K562 (cell line): ENCODE data around the gene NENF. TPM values are rescaled to one million over a fixed set of nuclear protein-coding genes. Genes with fewer than 3 reads are reported as not detected.

Source experiments
- ATAC-seq: fragments of 200-7000 bp; cut with Tn5 transposase; 3 replicates; pipeline ENCODE4 v1.9.1; 2020; ENCODE audit warnings: moderate library complexity
- BruUV-seq: library from RNA; stranded (reverse); fragments of 400-500 nt; replicated peaks from 2 replicates; lab custom pipeline; 2021; lab: Mats Ljungman, UMichigan
- CTCF ChIA-PET: fragments of 300-600 bp; formaldehyde crosslinking; extraction: SDS; loops from one replicate; lab custom pipeline; 2021; ENCODE audit warnings: low intra/inter-chr PET ratio; lab: Yijun Ruan, JAX
- POLR2A ChIA-PET: fragments of 300-600, 350-650 bp; sonication (Branson Sonifier 250); formaldehyde crosslinking; extraction: SDS; loops from one replicate; lab custom pipeline; 2021; ENCODE audit warnings: antibody characterized with exemption, inconsistent platforms; lab: Yijun Ruan, JAX
- DNase-seq, 4 experiments: peaks; one replicate each; pipeline versions ENCODE4 v3.0.0 to v3.0.0-alpha.2; 2011 to 2018; ENCODE audit warnings: low spot score in 3 of 4, mixed read lengths in 3 of 4; ENCODE audit errors: extremely low read depth in 1 of 4
- FAIRE-seq: peaks from 2 replicates; lab custom pipeline; 2011; peaks lifted over from hg19 to GRCh38; lab: Jason Lieb, UNC
- H2AFZ ChIP-seq: 2 replicates; pipeline ENCODE4 v1.6.0; 2011; ENCODE audit warnings: low read depth, low read length, control low read depth, inconsistent platforms
- H3K27ac ChIP-seq: fragments of 200-600 bp; 3 replicates; pipeline ENCODE4 v1.8.0; 2011; ENCODE audit warnings: low read depth, mild to moderate bottlenecking, control low read depth, inconsistent platforms, low read length, moderate library complexity, mixed read lengths; ENCODE audit errors: extremely low read depth
- H3K27me3 ChIP-seq, 2 experiments: fragments of 300-600 bp in 1 of 2; 2 replicates in 1 of 2; 3 replicates in 1 of 2; pipeline versions ENCODE4 v1.6.0 to v1.8.0; 2011; ENCODE audit warnings: inconsistent platforms in 2 of 2, low read length in 2 of 2, mild to moderate bottlenecking in 1 of 2, mixed read lengths in 1 of 2, moderate library complexity in 1 of 2; ENCODE audit not compliant: control insufficient read depth in 2 of 2, insufficient read depth in 2 of 2
- H3K36me3 ChIP-seq: fragments of 300-600 bp; 3 replicates; pipeline ENCODE4 v1.8.0; 2011; ENCODE audit warnings: mild to moderate bottlenecking, low read length, inconsistent platforms; ENCODE audit not compliant: control insufficient read depth, insufficient read depth
- H3K4me1 ChIP-seq, 2 experiments: fragments of 200-600 bp in 1 of 2; replicated peaks in 1 of 2; 2 replicates in 1 of 2; 3 replicates in 1 of 2; pipeline versions ENCODE4 v1.5.1 to v1.8.0; 2011; ENCODE audit warnings: inconsistent platforms in 2 of 2, low read length in 2 of 2, mild to moderate bottlenecking in 1 of 2, mixed read lengths in 1 of 2, moderate library complexity in 1 of 2; ENCODE audit not compliant: control insufficient read depth in 2 of 2, insufficient read depth in 2 of 2
- H3K4me2 ChIP-seq: 2 replicates; pipeline ENCODE4 v1.6.1; 2011; ENCODE audit warnings: low read length, control low read depth, inconsistent platforms, mixed read lengths; ENCODE audit not compliant: insufficient read depth
- H3K4me3 ChIP-seq: fragments of 200-600 bp; sonication (generic), shearing (Covaris generic); 2 replicates; pipeline ENCODE4 v1.5.1; 2016; ENCODE audit warnings: control low read depth, inconsistent platforms
- H3K79me2 ChIP-seq: fragments of 200-600 bp; 3 replicates; pipeline ENCODE4 v1.8.0; 2011; ENCODE audit warnings: low read length, inconsistent platforms; ENCODE audit not compliant: control insufficient read depth, insufficient read depth
- H3K9ac ChIP-seq, 2 experiments: 2 replicates each; pipeline versions ENCODE4 v1.6.0 to v1.6.1; 2011; ENCODE audit warnings: low read depth in 2 of 2, low read length in 2 of 2, control low read depth in 1 of 2, inconsistent platforms in 1 of 2, mild to moderate bottlenecking in 1 of 2, mixed read lengths in 1 of 2; ENCODE audit not compliant: insufficient read depth in 1 of 2
- H3K9me1 ChIP-seq: one replicate; pipeline ENCODE4 v1.6.0; 2011; ENCODE audit warnings: inconsistent platforms, mild to moderate bottlenecking, low read length, moderate library complexity; ENCODE audit not compliant: control insufficient read depth, insufficient read depth
- H3K9me3 ChIP-seq: replicated peaks from 2 replicates; pipeline ENCODE4 v1.5.1; 2011; ENCODE audit warnings: low read depth, low read length, inconsistent platforms; ENCODE audit not compliant: control insufficient read depth, insufficient read depth
- H4K20me1 ChIP-seq: replicated peaks from 2 replicates; pipeline ENCODE4 v1.6.1; 2011; ENCODE audit warnings: low read length, inconsistent platforms, mixed read lengths; ENCODE audit not compliant: control insufficient read depth, insufficient read depth
- DDX20 ChIP-seq: fragments of 450-650 bp; IDR thresholded peaks from 2 replicates; pipeline ENCODE4 v1.6.1; 2016; ENCODE audit warnings: missing genetic modification characterization, low read depth, mild to moderate bottlenecking, missing compliant biosample characterization, moderate library complexity
- E2F4 ChIP-seq: sonication (generic); formaldehyde crosslinking; IDR thresholded peaks from 2 replicates; pipeline ENCODE4 v1.8.0; 2022; ENCODE audit warnings: mild to moderate bottlenecking, low read depth, missing genetic modification reagents
- HEY1 ChIP-seq: fragments of 250-450 bp; sonication (Bioruptor Pico); IDR thresholded peaks from 2 replicates; pipeline ENCODE4 v1.5.0; 2020; ENCODE audit warnings: mild to moderate bottlenecking, moderate library complexity, borderline replicate concordance
- HNRNPK ChIP-seq: fragments of 200-400 bp; formaldehyde crosslinking; IDR thresholded peaks from one replicate; pipeline ENCODE4 v1.6.1; 2018; ENCODE audit warnings: mild to moderate bottlenecking, low read depth, low read length; ENCODE audit not compliant: poor library complexity, severe bottlenecking
- MCM2 ChIP-seq: fragments of 450-650 bp; IDR thresholded peaks from 2 replicates; pipeline ENCODE4 v1.6.1; 2017; ENCODE audit warnings: low read depth, mild to moderate bottlenecking
- NR1H2 ChIP-seq: sonication (generic); formaldehyde crosslinking; IDR thresholded peaks from 2 replicates; pipeline ENCODE4 v1.4.0; 2020; ENCODE audit warnings: mild to moderate bottlenecking, missing genetic modification reagents
- PKNOX1 ChIP-seq: fragments of 450-650 bp; IDR thresholded peaks from 2 replicates; pipeline ENCODE4 v1.6.1; 2016
- RBM39 ChIP-seq: fragments of 200-400 bp; formaldehyde crosslinking; optimal IDR thresholded peaks from 2 replicates; pipeline ENCODE3; 2018; ENCODE audit warnings: low read depth, low read length
- RFX5 ChIP-seq: IDR thresholded peaks from 2 replicates; pipeline ENCODE4 v1.6.1; 2011; ENCODE audit warnings: low read depth, mild to moderate bottlenecking, improper control_type of control experiment, low read length
- SP2 ChIP-seq: IDR thresholded peaks from 2 replicates; pipeline ENCODE4 v1.6.1; 2011; ENCODE audit warnings: mild to moderate bottlenecking, low read depth, low read length, moderate library complexity; ENCODE audit not compliant: poor library complexity, severe bottlenecking; ENCODE audit errors: extremely low read depth
- ZBED1 ChIP-seq: IDR thresholded peaks from 2 replicates; pipeline ENCODE4 v1.6.1; 2014
- ZFX ChIP-seq: sonication (generic); formaldehyde crosslinking; IDR thresholded peaks from 2 replicates; pipeline ENCODE4 v1.8.0; 2022; ENCODE audit warnings: mild to moderate bottlenecking, missing genetic modification reagents, moderate library complexity
- ZNF274 ChIP-seq: IDR thresholded peaks from 2 replicates; pipeline ENCODE4 v1.6.1; 2011; ENCODE audit warnings: low read depth, mild to moderate bottlenecking, low read length, moderate library complexity, borderline replicate concordance
- ZNF740 ChIP-seq, 3 experiments: fragments of 200-800 bp in 1 of 3; sonication (Bioruptor generic) in 1 of 3; sonication (generic) in 1 of 3; formaldehyde crosslinking in 1 of 3; IDR thresholded peaks; 2 replicates each; pipeline versions ENCODE4 v1.6.1 to v1.8.0; 2016 to 2022; ENCODE audit warnings: mild to moderate bottlenecking in 2 of 3, missing compliant biosample characterization in 2 of 3, missing genetic modification characterization in 2 of 3, missing genetic modification reagents in 1 of 3
- ZNF764 ChIP-seq: fragments of 250-450 bp; sonication (Bioruptor Pico); IDR thresholded peaks from 2 replicates; pipeline ENCODE4 v1.4.0; 2020; ENCODE audit warnings: low read depth, mild to moderate bottlenecking, moderate library complexity
- WGBS: fragments of 100-300 bp; shearing (Covaris generic); methylation state at CpG from one replicate; pipeline ENCODE4 v1.1.6; 2016; ENCODE audit warnings: low coverage, mixed read lengths; ENCODE audit not compliant: insufficient coverage; ENCODE audit errors: missing lambda C conversion rate; 5-methylcytosine and 5-hydroxymethylcytosine counted together
- in situ Hi-C: fragments of 300-500 bp; cut with MboI; formaldehyde crosslinking; loops from 4 replicates; pipeline ENCODE4 v1.15.0; 2018; ENCODE audit warnings: inconsistent platforms, mixed read lengths
- intact Hi-C: fragments of 100-400 bp; cut with micrococcal nuclease; formaldehyde crosslinking; loops from 2 replicates; pipeline ENCODE4 v1.14.2; 2022
- polyA plus RNA-seq, 8 experiments: library from polyadenylated mRNA; depleted of rRNA in 4 of 8; stranded (reverse) in 5 of 8; unstranded in 3 of 8; fragments of >200 nt; fragmentation: Nextera tagmentation in 2 of 8; fragmentation: Illumina TruSeq in 1 of 8; extraction: Ambion mirVana in 2 of 8; extraction: Trizol in 1 of 8; gene quantifications; 2 replicates each; pipeline versions ENCODE4 v1.2.1 to v1.2.3, GENCODE V29; 2011 to 2014; ENCODE audit warnings: inconsistent platforms in 1 of 8, missing spikeins in 1 of 8
- total RNA-seq, 7 experiments: library from RNA; depleted of rRNA in 6 of 7; stranded (reverse); fragments of >200 nt in 6 of 7; fragmentation: Illumina TruSeq in 2 of 7; extraction: Trizol in 2 of 7; gene quantifications; 2 replicates each; pipeline versions ENCODE4 v1.2.1 to v1.2.3, GENCODE V29; 2011 to 2021; ENCODE audit warnings: low replicate concordance in 1 of 7
- TF ChIP-seq, protein P1 (sequence below): fragments of 250-450 bp; sonication (Bioruptor Pico); IDR thresholded peaks from 2 replicates; pipeline ENCODE4 v1.4.0; 2020; ENCODE audit warnings: mild to moderate bottlenecking, moderate library complexity, borderline replicate concordance

The NENF gene
- total and polyA plus RNA-seq, 9 of the 15 experiments (the other 6 are each of a cell fraction or from before 2014, with no cell fraction given) = 6.1 to 100 (median 72.8) TPM

DNA sequence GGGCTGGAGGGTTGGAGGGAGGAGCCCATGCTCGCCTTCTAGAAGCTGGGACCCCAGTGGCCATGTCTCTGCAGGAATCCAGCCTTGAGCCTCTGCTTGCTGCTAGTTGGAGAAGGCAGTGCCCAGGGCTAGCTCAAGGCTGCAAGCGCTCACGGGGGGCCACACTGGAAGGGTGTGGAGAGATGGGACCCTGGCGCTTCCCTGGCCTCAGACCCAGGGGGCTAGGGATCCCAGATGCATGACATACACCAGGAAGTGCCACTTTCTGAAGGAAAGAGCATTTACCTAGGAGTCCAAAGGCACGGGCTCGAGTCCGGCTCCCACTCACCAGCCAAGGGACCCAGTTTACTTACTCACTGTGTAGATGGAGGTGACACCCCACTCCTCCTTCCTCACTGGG, 32.6 kb downstream of the NENF start:
- ATAC-seq = no peak
- no peaks in the 10 kb centered on the region for H3K9me3 ChIP-seq
- H2AFZ ChIP-seq = no peak overlapping the region
- no peak overlapping the region for H3K4me2 ChIP-seq
- no peak overlapping the region for H3K27ac ChIP-seq
- FAIRE-seq = no peak
- intact Hi-C loops (no loop called here), in situ Hi-C loops (loop anchor here (10.0 kb wide), 1 partner anchor 519 kb away; no protein-coding TSS in a partner anchor)
- DNase-seq = no peak
- H3K4me3 ChIP-seq = no peak overlapping the region
- peaks cover 0 to 17% of the 10 kb centered on the region in 2 experiments; a peak in 3 of 5 replicates for H3K4me1 ChIP-seq
- peak overlapping the region in 1 of 2 experiments; percentile 26; a peak in 1 of 4 replicates for H3K9ac ChIP-seq
- WGBS = 25% methylated on average over 7 of the region's 7 CpGs
- H3K9me1 ChIP-seq = peaks cover 2% of the 10 kb centered on the region
- no peaks in the 10 kb centered on the region for H3K79me2 ChIP-seq
- no peaks in the 10 kb centered on the region for H4K20me1 ChIP-seq
- no peaks in the 10 kb centered on the region for H3K36me3 ChIP-seq
- POLR2A ChIA-PET = interaction anchor here (0.6 to 2.7 kb wide), 6 partner anchors 12 to 430 kb away, joined by 3 to 11 read pairs (median 3); partner anchors contain the start of genes DTL and INTS7
- CTCF ChIA-PET = no interaction called here
- TF ChIP-seq ZNF764 (CRISPR knock-in tag) (no peak), ZNF740 (CRISPR knock-in tag; IDR thresholded peaks at IDR 0.05) (no peak), ZNF740 (tag; IDR thresholded peaks at IDR 0.05) (no peak), NR1H2 (CRISPR knock-in tag) (no peak), ZBED1 (no peak), PKNOX1 (no peak), HEY1 (no peak), RFX5 (no peak), RBM39 (no peak), MCM2 (no peak), SP2 (no peak), ZFX (CRISPR knock-in tag) (no peak), E2F4 (CRISPR knock-in tag) (no peak), HNRNPK (no peak), ZNF274 (no peak), DDX20 (tag) (no peak)
- TF ChIP-seq, protein P1, sequence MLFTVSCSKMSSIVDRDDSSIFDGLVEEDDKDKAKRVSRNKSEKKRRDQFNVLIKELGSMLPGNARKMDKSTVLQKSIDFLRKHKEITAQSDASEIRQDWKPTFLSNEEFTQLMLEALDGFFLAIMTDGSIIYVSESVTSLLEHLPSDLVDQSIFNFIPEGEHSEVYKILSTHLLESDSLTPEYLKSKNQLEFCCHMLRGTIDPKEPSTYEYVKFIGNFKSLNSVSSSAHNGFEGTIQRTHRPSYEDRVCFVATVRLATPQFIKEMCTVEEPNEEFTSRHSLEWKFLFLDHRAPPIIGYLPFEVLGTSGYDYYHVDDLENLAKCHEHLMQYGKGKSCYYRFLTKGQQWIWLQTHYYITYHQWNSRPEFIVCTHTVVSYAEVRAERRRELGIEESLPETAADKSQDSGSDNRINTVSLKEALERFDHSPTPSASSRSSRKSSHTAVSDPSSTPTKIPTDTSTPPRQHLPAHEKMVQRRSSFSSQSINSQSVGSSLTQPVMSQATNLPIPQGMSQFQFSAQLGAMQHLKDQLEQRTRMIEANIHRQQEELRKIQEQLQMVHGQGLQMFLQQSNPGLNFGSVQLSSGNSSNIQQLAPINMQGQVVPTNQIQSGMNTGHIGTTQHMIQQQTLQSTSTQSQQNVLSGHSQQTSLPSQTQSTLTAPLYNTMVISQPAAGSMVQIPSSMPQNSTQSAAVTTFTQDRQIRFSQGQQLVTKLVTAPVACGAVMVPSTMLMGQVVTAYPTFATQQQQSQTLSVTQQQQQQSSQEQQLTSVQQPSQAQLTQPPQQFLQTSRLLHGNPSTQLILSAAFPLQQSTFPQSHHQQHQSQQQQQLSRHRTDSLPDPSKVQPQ = no peak
- H3K27me3 ChIP-seq = peaks cover 11 to 47% of the 10 kb centered on the region in 2 experiments; a peak in 3 of 5 replicates
- no TSS peak for BruUV-seq
